Endometrial microvascular endothelial cells (primary cell): ENCODE results near the gene RPS6KA6. TPM values are rescaled to one million over a fixed set of nuclear protein-coding genes. Genes with fewer than 3 reads are reported as not detected.

Source experiments
- in situ Hi-C: cut with HindIII; loops from 2 replicates; pipeline ENCODE4 v1.10.0; 2017; ENCODE audit warnings: low sequenced_read_pairs, low pct_unique_long_range_greater_than_20kb; ENCODE audit errors: inconsistent ontology term
- total RNA-seq: library from RNA; depleted of rRNA; stranded (reverse); fragments of >200 nt; gene quantifications from one replicate; pipeline ENCODE4 v1.2.3, GENCODE V29; 2015; ENCODE audit errors: inconsistent ontology term

RPS6KA6 gene
- total RNA-seq, 1 donor from 2014 or later = 1.1 TPM

DNA sequence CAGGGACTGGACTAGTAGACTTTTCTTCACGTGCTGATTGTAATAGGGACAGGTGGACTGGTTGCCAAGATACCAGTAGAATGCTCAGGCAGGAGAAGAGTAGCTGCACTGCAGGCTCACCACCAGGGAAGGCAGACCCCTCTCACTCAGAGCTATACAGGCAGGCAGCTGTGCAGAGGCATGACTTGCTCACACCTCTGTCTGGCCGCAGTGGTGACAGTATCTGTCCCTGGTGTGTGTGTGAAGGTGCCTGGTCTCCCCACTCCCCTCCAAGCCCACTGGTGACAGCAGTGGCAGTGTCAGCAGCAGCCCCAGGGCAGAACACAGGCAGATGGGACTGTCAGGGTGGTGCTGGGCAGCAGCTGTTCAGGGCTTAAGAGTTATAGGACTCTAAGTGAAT is 140.7 kb downstream of the RPS6KA6 start:
- in situ Hi-C loops = no loop called here

DNA sequence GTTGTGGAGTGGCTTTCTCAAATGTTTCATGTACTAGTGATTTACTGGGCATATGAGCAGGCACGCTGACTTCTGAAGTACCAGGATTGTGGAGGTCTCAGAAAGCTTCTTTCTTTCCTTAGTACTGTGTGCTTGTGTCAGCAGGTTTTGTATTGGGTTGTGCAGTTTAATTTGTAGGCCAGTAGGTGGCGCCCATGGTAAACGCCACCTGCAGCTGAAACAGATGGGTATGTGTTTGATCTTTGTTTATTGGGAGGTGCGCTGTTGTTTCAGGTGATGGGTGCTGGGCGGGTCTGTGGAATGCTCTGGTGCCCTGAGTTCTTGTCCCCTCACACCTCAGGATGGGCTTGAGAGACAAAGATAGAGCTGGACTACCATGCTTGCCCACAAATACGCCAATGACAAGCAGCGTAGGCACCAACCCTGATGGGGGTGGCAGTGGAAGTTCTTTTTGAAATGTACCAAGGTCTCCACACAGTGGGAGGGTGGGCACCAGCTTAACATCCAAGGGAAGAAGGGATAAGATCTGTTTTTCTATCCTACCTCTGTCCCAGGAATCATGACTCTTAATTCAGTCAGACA is 141.5 kb downstream of the RPS6KA6 start:
- in situ Hi-C loops = no loop called here

DNA sequence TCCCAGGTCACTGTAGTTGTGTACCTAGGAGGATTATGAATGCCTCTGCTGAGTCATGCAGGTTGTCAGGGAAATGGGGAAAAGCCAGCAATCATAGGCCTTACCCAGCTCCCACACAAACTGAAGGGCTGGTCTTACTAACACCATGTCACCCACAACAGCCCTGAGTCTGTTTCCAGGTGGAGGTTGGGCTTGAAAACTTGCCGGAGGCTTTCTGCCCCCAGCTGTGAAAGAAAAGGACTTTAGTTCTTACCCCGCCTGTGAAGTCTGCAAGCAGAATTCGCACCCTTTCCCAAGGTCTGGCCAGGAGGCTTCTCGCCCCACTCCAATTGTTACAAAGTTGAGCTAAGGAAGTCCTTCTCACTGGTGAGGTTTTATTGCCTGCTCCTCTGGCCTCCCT is 143.9 kb downstream of the RPS6KA6 start:
- in situ Hi-C loops = no loop called here
